ENCODE results near the gene CIPC. TPM values are rescaled to one million over a fixed set of nuclear protein-coding genes. Genes with fewer than 3 reads are reported as not detected.
A peak's percentile ranks its signal among the peaks of the same experiment; 100 is the strongest.

The CIPC gene
- total RNA-seq, 2 experiments from 2014 or later: 20.9 to 43.4 TPM

DNA sequence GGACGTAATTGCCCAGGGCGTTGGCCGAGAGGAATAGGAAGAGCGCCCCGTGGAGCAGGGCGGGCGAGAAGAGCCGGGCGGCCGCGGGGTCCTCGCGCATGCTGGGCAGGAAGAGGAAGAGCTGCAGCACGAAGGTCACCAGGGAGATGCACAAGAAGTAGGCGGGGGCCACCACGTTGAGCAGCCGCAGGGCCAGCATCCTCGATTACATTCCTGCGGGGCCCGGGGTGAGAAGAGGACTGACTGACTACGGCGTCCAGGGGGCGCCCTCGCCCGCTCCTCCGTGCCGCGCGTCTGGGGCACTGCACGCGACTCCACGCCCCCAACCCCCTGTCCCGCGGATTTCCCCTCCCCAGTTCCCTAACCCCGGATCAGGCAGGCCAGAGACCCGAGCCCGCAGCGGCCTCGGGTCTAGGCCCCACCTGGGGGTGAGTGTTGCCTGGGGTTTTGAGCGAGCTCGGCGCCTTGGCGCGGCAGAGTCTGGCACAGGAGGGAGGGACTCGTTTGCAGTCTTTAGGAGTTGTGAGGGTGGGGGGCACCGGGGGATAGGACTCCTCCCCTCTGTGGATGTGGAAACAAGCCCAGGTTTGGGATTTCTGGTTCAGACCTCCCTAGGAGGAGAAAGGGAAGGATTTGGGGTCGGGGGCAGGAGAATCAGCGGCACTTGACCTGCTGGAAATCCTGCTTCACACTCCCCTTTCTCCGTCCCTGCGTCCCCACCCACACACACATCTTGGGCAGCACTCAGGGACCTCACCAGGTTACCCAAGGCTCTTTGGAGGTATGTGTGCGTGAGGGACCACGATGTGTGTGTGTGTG, 41.7 kb downstream of the CIPC start:
- POLR2A ChIA-PET: no interaction called here
- no TSS peak for BruUV-seq (replicated peaks)
- no peaks in the 10 kb centered on the region for H3K9me3 ChIP-seq (ENCODE audit: low read length)

DNA sequence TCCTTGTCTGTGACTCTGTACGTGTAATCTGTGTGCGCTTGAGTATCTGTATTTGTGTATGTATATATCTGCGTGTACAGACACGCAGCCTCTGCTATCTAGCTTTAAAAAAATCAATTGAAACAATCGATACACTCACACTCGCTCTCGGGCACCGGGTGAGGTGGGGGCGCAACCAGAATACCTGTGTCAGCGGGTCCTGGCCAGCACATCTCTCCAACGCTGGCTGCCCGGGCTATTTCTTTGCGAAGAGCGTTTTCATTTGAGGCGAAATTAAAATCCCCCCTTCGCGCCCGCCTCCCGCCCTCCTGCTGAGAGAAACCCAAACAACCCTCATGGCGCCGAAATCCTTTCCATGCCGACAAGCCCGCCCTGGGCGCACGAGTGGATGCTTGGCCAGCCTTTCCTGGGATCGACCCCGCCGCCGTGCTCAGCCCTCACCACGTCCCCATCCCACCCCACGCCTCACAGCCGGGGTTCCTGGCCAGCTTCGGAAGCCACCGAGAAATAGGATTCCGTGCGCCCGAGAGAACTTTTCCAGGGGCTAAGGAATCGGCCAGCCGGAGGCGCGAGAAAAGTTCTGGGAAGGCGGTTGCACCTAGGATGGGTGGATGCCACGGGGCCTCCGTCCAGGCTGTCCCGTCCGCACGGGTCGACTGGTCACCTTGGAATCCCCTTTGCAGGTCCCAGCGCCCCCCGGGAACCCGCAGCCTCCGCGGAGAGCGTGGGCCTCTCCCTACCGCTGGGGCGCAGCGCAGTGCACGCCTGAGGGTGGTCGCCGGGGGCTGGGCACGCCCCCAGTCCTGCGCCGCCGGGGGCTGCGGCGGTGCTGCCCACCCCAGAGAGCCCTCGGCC, 42.5 kb downstream of the CIPC start:
- no peak overlapping the region for H3K4me2 ChIP-seq (ENCODE audit: low read length)
- POLR2A ChIA-PET: no interaction called here

More for the DNA sequence above, 41.7 kb downstream of the CIPC start:
- peak; percentile 43 for DNase-seq (ENCODE audit: low spot score)
- peak overlapping the region; percentile 49; the same call in 1 of the 2 replicates for H2AFZ ChIP-seq (ENCODE audit: low read length)
- no peaks in the 10 kb centered on the region for H3K4me1 ChIP-seq (ENCODE audit: insufficient read depth, low read length, poor library complexity, severe bottlenecking)
- intact Hi-C loops (cut with micrococcal nuclease; ENCODE audit: unreplicated experiment): no loop called here
- peak overlapping the region; percentile 59 for H3K4me2 ChIP-seq (ENCODE audit: low read length)
- H3K9me2 ChIP-seq (ENCODE audit: insufficient read depth, low read length): no peaks in the 10 kb centered on the region
- no peak overlapping the region for H3K27ac ChIP-seq (ENCODE audit: low read depth, low read length, poor library complexity, severe bottlenecking)
- TF ChIP-seq, protein P1, sequence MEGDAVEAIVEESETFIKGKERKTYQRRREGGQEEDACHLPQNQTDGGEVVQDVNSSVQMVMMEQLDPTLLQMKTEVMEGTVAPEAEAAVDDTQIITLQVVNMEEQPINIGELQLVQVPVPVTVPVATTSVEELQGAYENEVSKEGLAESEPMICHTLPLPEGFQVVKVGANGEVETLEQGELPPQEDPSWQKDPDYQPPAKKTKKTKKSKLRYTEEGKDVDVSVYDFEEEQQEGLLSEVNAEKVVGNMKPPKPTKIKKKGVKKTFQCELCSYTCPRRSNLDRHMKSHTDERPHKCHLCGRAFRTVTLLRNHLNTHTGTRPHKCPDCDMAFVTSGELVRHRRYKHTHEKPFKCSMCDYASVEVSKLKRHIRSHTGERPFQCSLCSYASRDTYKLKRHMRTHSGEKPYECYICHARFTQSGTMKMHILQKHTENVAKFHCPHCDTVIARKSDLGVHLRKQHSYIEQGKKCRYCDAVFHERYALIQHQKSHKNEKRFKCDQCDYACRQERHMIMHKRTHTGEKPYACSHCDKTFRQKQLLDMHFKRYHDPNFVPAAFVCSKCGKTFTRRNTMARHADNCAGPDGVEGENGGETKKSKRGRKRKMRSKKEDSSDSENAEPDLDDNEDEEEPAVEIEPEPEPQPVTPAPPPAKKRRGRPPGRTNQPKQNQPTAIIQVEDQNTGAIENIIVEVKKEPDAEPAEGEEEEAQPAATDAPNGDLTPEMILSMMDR (conservative IDR thresholded peaks at IDR 0.05; ENCODE audit: low read length): peak; percentile 78
- no peak for TF ChIP-seq EZH2phosphoT487 (IDR thresholded peaks at IDR 0.05; ENCODE audit: borderline replicate concordance, low read depth, low read length)
- H3K36me3 ChIP-seq (ENCODE audit: insufficient read depth, low read length): no peaks in the 10 kb centered on the region
- no peaks in the 10 kb centered on the region for H3K79me2 ChIP-seq (ENCODE audit: insufficient read depth, low read depth, low read length)
- peak overlapping the region; percentile 40 for H3K4me3 ChIP-seq (ENCODE audit: low read depth, low read length, poor library complexity, severe bottlenecking)
- no peaks in the 10 kb centered on the region; the same call in 1 of the 2 replicates for H4K20me1 ChIP-seq (ENCODE audit: insufficient read depth, low read length)
- CTCF ChIA-PET (ENCODE audit: unreplicated experiment): no interaction called here

More for the DNA sequence above, 42.5 kb downstream of the CIPC start:
- intact Hi-C loops (cut with micrococcal nuclease; ENCODE audit: unreplicated experiment): no loop called here
- TF ChIP-seq, protein P1 (conservative IDR thresholded peaks at IDR 0.05; ENCODE audit: low read length): no peak
- no peak for TF ChIP-seq EZH2phosphoT487 (IDR thresholded peaks at IDR 0.05; ENCODE audit: borderline replicate concordance, low read depth, low read length)
- no peaks in the 10 kb centered on the region for H3K9me3 ChIP-seq (ENCODE audit: low read length)
- no peaks in the 10 kb centered on the region for H3K36me3 ChIP-seq (ENCODE audit: insufficient read depth, low read length)
- no TSS peak for BruUV-seq (replicated peaks)
- no peaks in the 10 kb centered on the region for H3K9me2 ChIP-seq (ENCODE audit: insufficient read depth, low read length)
- no peaks in the 10 kb centered on the region for H3K4me1 ChIP-seq (ENCODE audit: insufficient read depth, low read length, poor library complexity, severe bottlenecking)
- no peaks in the 10 kb centered on the region; the same call in 1 of the 2 replicates for H4K20me1 ChIP-seq (ENCODE audit: insufficient read depth, low read length)
- H3K27ac ChIP-seq (ENCODE audit: low read depth, low read length, poor library complexity, severe bottlenecking): no peak overlapping the region
- H2AFZ ChIP-seq (ENCODE audit: low read length): no peak overlapping the region
- no peak for DNase-seq (ENCODE audit: low spot score)
- CTCF ChIA-PET (ENCODE audit: unreplicated experiment): no interaction called here
- no peaks in the 10 kb centered on the region for H3K79me2 ChIP-seq (ENCODE audit: insufficient read depth, low read depth, low read length)
- no peak overlapping the region for H3K4me3 ChIP-seq (ENCODE audit: low read depth, low read length, poor library complexity, severe bottlenecking)
